AG20443 (cell line): ENCODE data around the gene ZBTB32.
"Not testable (repeated sequence)": the region's sequence is repeated elsewhere in the genome, so short reads cannot be mapped to it uniquely, and the experiment has no call there.

Source experiments
- DNase-seq: peaks from one replicate; pipeline ENCODE4 v3.0.0; 2012; ENCODE audit warnings: low spot score, mixed read lengths

The ZBTB32 gene, protein sequence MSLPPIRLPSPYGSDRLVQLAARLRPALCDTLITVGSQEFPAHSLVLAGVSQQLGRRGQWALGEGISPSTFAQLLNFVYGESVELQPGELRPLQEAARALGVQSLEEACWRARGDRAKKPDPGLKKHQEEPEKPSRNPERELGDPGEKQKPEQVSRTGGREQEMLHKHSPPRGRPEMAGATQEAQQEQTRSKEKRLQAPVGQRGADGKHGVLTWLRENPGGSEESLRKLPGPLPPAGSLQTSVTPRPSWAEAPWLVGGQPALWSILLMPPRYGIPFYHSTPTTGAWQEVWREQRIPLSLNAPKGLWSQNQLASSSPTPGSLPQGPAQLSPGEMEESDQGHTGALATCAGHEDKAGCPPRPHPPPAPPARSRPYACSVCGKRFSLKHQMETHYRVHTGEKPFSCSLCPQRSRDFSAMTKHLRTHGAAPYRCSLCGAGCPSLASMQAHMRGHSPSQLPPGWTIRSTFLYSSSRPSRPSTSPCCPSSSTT

DNA sequence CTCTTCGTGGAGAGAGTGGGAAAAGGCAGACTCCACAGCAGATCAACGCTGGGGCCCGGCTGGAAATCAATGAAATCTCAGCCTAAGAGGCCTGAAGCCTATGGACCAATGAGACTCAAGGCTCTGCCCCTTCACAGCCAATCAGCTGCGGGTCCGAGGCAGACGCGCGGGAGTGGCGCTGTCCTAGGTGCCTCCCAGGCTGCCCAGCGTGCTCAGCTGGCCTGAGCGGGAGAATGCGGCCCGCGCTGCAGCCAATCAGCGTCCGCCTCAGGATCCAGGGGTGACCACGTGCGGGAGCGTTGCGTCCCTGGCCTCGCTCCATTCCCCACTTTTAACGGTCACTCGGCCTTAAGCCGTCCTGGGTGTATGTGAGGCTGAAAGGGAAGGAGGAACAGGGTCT is at the start of gene ZBTB32:
ZBTB32 (plus strand) TSS at position 341 of the 400 bp plus-strand sequence. CDS start 10,069 bp downstream, outside the sequence.
- DNase-seq = peak; percentile 75

DNA sequence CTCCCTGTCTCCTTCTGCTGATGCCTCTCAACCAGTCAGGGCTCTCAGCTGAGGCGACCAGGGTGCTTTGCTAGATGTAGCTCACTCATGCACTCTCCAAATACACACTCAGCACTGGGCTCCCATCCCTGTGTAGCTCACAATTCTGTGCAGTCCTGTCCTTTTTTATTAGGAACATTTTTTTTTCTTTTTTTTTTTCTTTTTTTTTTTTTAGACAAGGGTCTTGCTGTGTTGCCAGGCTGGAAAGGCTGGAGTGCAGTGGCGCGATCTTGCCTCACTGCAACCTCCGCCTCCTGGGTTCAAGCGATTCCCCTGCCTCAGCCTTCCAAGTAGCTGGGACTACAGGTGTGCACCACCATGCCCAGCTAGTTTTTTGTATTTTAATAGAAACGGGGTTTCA is 49.5 kb upstream of the ZBTB32 start:
- DNase-seq = not testable (repeated sequence)

DNA sequence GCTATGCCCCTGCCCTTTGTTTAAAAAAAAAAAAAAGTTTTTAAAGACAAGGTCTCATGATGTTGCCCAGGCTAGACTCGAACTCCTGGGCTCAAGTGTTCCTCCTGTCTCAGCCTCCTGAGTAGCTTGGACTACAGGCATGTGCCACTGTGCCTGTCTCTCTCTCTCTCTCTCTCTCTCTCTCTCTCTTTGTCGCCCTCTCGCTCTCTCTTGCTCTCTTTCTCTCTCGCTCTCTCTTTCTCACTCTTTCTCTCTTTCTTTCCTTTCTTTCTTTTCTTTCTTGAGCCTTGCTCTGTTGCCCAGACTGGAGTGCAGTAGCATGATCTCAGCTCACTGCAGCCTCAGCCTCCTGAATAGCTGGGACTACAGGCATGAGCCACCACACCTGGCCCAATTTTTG is 48.8 kb upstream of the ZBTB32 start:
- no peak for DNase-seq

DNA sequence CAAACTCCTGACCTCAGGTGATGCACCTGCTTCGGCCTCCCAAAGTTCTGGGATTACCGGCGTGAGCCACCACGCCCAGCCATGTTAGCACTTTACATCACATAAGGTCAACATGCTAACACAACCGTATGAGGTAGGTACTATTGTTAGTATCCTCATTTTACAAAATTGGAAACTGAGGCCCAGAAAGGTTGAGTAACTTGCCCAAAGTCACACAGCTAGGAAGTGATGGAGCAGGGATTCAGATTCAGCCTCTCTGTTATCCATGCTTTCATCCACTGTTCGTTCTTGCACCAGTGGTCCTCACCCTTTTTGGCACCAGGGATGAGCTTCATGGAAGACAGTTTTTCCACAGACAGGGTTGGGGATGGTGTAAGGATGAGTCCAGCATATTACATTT is 47.7 kb upstream of the ZBTB32 start:
- DNase-seq = no peak

DNA sequence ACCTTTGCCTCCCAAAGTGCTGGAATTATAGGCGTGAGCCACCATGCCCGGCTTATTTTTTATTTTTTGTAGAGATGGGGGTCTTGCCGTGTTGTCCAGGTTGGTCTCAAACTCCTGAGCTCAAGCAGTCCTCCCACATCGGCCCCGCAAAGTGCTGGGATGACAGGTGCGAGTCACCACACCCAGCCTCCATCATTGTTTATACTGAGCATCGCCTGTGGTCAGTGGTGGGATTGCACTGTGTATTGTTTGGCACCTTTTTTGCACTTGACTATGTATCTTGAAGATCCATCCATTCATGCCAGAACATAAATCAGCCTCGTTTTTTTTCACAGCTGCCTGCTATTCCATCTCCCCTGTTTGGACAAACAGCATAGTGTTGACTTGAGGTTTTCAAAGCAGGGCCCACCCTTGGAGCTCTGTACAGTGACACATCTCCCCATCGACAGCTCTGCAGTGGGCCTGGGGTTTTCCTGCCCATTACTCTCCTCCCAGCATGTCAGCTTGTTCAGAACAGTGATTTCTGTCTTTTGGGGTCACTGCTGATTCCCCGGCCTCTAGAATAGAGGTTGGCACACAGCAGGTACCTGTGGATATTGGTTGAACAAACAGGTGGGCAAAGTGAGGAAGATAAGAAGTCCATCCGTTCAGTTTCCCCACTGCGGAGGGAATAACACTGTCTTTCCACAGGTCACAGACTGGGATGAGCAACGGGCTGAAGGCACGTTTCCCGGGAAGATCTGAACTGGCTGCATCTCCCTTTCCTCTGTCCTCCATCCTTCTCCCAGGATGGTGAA is 46.3 kb upstream of the ZBTB32 start:
- DNase-seq = no peak

DNA sequence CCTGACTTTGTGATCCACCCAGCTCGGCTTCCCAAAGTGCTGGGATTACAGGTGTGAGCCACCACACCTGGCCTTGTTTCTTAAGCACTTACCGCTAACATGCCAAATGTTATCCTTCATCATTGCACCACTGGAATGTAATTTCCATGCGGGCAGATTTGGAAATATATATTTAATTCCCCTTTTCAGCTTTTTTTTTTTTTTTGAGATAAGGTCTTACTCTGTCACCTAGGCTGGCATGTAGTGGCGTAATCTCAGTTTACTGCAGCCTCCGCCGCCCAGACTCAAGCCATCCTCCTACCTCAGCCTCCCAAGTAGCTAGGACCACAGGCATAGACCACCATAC is 42.4 kb upstream of the ZBTB32 start:
- DNase-seq = no peak

DNA sequence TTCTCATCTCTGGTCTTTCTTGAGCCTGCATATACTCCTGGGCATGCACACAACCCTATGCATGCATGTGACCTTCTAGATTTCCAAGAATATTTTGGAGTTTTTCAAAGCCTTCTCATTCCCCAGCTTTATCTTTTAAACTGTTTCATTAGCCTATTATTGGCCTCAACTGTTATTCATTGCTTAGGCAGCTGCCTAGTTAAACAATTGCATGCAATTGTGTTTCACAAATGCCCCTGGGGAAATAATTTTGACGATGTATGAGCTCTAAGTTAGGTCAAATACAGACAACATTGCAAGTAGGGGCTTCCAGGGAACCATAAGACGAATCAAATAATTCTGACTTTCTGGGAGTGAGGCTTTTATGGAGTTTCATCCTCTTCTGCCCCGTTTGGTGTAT is 40.4 kb upstream of the ZBTB32 start:
- no peak for DNase-seq

DNA sequence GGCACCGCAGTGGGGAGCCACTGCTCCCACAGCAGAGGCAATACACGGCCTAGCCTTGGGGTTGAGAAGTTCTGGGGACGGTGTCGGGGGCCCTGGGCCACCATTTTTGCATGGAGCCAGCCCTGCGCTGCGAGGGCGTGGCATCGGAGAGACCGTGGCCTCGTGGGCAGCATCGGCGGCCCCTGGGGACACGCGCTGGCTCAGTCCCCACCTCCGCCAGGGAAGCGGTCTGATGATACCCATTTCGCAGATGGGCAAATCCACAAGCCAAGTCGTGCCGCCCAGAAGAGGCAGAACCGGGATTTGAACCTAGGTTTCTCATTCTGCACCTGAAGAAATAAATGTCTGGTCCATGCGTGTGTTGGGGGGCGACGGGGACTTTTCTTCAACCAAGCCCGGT is 39.2 kb upstream of the ZBTB32 start:
- DNase-seq = no peak

DNA sequence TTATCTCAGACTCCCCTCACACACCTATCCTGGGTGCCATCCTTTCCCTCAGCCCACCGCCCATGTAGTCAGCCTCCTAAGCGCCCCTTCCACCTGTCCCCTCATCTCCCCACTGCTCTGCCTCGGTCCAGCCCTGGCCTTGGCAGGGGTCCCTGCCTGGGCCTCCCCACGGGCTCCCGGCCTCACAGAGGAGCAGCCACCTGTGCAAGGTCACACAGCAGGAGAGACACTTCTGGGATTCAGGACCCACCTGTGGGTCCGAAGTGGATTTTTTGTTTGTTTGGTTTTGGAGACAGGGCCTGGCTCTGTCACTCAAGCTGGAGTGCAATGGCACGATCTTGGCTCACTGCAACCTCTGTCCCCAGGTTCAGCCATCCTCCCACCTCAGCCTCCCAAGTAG is 38.8 kb upstream of the ZBTB32 start:
- DNase-seq = no peak

DNA sequence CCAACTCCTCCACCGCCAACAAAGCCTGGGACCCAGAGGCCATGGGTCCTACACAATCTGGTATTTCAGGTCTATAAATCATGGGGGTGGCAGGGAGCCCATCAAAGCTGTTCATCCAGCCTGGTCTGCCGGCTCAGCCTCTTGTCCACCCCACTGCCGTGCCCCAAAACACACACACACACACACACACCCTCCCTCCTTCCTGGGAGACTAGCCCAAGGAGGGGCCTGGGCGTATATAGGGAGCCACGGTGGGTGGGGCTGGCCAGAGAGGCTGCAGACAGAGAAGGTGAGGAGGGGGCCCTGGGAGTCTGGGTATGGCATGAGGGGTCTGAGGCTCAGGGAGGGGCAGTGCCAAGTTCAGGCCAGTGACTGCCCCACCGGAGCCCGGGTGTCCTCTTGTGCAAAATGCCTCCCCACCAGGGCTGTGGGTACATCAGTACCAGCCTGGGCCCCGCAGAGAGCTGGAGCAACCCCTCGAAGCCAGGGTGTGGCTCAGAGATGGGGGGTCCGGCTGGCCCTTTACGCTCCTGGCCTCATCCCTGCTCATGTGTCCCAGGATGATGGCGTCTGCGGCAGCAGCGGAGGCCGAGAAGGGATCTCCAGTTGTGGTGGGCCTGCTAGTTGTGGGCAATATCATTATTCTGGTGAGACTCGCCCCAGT is 38.0 kb upstream of the ZBTB32 start, which contains the start of gene UPK1A:
UPK1A (plus strand) TSS at position 267 of the 663 bp plus-strand sequence; CDS start at position 563, 296 bp downstream.
- DNase-seq = no peak

DNA sequence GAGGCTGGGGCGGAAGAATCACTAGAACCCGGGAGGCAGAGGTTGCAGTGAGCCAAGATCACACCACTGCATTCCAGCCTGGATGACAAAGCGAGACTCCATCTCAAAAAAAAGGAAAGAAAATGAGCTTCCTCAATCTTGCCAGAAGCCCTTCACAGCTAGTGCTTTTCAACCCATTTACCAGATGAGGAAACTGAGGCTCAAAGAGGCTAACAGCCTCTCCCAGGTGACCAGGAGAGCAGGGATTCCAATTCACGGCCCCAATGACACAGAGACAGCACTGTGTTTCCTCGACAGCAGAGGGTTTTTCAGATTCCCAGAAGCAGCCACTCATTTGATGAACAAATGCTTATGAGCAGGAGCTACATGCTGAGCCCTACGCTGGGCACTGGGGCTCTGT is 34.8 kb upstream of the ZBTB32 start:
- DNase-seq = no peak

DNA sequence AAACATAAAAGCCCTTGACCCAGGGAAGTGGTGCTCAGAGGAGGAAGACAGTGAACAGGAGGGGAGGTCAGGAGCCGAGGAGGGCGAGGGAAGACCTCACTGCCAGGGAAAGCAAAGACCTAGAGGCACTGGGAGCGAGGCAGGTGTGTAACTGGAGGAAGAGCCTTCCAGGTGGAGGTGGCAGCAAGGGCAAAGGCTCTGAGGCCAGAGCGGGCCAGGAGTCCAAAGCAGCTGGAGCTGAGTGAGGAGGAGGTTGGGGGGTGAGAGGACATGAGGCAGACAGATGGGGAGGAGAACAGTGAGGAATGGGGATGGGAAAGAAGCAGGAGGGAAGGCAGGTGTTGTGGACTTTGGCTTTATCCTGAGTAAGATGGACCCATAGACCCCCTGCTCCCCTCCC is 34.4 kb upstream of the ZBTB32 start:
- no peak for DNase-seq

DNA sequence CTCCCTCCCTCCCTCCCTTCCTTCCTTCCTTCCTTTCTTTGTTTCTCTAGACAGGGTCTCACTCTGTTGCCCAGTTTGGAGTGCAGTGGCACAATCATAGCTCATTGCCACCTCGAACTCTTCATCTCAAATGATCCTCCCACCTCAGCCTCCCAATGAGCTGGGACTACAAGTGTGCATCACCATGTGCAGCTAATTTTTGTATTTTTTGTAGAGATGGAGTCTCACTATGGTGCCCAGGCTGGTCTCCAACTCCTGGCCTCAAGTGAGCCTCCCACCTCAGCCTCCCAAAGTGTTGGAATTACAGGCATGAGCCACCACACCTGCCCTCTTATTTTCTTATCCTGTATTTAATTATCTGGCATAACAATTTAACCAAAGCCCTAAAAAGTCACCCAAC is 33.7 kb upstream of the ZBTB32 start:
- DNase-seq = no peak

DNA sequence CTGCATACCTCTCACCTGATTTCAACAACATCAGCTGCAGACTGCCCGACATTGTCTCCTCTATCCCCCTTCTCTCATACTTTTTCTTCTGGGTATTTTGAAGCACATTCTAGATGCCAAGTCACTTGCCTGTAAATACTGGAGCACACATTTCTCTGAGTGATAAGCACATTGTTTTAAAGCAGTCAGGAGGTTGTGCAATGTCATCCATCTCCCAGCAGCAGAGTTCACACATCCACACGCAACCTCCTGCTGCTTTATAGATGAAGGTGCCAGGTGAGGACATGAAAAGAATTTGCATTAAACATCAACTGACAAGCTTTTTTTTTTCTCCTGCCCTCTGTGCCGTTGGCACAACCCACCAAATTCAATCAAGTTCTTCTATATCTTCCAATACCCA is 32.5 kb upstream of the ZBTB32 start:
- no peak for DNase-seq

DNA sequence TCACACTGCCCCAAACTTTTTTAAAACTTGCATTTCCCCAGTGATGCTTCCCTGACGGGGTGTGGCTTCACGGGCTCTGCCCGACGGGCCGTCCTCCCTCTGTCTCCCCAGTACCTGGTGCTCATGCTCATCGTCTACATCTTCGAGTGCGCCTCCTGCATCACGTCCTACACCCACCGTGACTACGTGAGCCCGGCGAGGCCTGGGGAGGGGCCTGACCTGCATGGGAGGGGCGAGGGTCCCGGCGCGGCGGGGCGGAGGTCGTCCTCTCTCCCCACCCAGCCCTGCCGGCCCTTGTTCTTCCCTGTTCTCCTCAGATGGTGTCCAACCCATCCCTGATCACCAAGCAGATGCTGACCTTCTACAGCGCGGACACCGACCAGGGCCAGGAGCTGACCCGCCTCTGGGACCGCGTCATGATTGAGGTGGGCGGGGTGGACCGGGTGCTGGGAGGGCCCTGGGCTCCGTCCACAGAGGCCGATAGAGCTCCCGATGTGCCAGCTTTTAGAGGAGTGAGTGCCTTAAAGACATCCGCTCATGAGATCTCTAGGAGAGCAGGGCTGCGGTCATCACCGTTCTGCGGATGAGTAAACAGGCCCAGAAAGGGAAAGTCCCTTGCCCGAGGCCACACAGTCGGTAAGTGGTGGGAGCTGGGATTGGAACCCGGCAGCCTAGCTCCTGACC is 31.1 kb upstream of the ZBTB32 start:
- DNase-seq = peak; percentile 92

DNA sequence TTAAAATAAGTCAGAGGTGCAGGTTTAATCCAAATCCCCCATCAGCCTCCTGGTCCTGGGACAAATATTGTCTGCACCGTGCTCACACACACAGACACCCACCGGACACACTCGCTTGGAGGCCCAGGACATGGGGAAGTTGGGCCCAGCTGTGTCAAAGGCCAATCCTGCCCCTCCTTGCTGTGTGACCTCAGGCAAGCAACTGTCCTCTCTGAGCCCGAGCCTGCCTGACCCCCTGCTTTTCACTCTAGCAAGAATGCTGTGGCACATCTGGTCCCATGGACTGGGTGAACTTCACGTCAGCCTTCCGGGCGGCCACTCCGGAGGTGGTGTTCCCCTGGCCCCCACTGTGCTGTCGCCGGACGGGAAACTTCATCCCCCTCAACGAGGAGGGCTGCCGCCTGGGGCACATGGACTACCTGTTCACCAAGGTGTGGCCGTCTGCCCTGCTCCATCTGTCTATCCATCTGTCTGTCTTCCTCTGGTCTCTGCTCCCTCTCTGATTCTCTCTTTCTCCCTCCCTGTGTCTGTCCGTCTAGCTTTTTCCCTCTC is 28.7 kb upstream of the ZBTB32 start:
- no peak for DNase-seq

DNA sequence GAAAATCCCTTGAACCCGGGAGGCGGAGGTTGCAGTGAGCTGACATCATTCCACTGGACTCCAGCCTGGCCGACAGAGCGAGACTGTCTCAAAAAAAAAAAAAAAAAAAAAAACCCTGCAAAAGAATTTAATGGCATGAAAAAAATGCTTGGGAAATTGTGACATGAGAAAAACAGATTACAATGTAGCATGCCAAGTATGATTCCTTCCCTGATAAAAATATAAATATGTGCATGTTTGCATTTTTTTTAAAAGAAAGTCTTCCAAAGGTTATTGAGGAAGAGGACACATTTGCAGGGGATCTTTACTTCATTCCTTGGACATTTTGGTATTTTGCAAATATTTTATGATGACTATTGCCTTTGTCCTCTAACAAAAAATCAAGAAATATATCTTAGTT is 14.5 kb upstream of the ZBTB32 start:
- DNase-seq = peak; percentile 43

DNA sequence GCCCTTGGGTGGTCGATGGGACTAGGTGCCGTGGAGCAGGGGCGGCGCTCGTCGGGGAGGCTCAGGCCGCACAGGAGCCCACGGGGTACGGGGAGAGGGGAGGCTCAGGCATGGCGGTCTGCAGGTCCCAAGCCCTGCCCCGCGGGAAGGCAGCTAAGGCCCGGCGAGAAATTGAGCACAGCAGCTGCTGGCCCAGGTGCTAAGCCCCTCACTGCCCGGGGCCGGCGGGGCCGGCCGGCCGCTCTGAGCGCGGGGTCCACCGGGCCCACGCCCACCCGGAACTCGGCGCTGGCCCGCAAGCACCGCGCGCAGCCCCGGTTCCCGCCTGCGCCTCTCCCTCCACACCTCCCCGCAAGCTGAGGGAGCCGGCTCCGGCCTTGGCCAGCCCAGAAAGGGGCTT is 13.3 kb upstream of the ZBTB32 start:
- DNase-seq = not testable (repeated sequence)

DNA sequence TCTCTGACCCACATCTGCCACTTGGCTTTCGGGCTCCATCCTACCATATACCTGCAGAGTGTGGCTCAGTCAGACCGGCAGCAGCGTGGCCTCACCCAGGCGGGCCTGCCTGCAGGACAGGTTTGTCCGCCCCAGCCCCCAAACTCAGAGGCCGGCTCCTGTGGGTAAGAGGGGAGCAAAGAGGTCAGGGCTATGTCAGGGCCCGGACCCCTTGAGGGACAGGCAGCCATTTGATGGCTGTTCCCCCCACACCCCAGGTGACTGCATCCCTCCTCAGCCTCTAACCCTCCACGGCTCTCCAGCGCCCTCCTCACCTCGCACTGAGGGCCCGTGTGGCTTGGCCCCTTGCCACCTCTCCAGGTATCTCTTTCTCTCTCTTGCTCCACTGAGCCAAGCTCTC is 12.3 kb upstream of the ZBTB32 start:
- no peak for DNase-seq

DNA sequence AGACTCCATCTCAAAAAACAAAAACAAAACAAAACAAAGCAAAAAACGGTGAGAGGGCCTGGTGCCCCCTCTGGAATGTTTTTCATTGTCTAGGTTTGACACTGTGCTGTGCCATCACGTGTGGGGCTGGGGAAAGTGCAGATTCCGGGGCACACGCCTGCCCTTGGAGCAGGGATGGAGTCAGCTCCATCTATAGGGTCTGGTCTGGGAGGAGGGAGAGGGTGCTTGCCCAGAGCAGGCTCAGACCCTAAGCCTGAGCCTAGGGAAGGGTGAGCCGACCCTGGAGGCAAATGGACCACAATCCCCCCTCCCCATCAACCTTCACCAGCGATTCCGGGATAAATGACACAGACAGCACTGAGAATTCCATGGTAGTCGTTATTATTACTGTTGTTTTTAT is 10.9 kb upstream of the ZBTB32 start:
- no peak for DNase-seq

DNA sequence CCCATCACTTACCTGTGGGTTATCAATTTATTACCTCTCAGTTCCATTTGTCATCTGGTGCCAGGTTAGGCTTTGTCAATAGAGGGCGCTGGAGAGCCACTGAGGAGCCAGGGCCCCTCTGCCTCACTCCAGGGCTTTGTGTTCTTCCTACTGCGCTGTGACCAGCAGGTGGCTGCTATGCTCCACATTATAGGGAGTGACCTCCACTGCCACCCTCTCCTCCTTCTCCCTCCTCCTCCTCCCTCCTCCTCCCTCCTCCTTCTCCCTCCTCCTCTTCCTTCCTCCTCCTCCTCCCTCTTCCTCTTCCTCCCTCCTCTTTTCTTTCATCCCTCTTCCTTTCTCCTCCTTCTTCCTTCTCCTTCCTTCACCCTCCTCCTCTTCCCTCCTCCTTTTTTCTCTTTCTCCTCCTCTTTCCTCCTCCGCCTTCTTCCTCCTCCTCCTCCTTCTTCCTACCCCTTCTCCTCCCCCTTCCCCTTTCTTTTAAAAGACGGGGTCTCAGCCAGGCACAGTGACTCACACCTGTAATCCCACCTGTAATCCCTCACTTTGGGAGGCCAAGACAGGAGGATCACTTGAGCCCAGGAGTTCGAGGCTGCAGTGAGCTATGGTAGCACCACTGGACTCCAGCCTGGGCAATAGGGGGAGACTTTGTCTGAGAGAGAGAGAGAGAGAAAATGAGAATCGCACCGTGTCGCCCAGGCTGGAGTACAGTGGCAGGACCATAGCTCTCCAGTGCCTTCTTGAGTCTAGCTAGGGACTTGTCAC is 10.3 kb upstream of the ZBTB32 start:
- peak; percentile 92 for DNase-seq
